GM12873 (cell line): ENCODE measurements around the gene SLC39A5.
A peak's percentile ranks its signal among the peaks of the same experiment; 100 is the strongest.

Experiments used
- CTCF ChIP-seq: IDR thresholded peaks from 2 replicates; pipeline ENCODE4 v1.5.1; 2012; ENCODE audit warnings: low read depth, mild to moderate bottlenecking, moderate library complexity, low read length, control low read depth; ENCODE audit not compliant: insufficient read depth; ENCODE audit errors: missing control alignments

The SLC39A5 gene

GRCh38 chr12:56204275-56204674 lies 25.6 kb upstream of the SLC39A5 start:
- no peak for TF ChIP-seq CTCF

- TF ChIP-seq CTCF: peak; percentile 40
Observed at GRCh38 chr12:56205445-56205844, 24.4 kb upstream of the SLC39A5 start.

- TF ChIP-seq CTCF: peak; percentile 74
Observed at GRCh38 chr12:56206452-56207166, 23.2 kb upstream of the SLC39A5 start.

DNA sequence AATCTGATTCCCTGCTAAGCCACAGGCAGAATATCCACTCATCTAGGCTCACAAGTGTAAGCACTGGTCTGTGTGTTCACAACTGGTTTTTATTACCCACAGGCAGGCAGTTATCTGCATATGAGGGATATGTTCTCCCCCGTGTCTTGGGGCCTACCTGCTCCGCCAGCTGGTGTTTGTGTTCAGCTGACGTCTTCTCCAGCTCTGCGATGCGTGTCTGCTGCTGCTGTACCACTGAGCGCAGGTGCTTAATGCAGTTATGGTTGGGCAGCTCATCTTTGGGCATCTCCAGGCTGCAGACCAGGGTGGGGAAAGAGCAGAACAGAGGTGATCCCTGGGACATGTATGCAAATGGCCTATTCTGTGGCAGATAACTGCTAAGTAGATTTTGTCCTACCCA lies 21.8 kb upstream of the SLC39A5 start:
- no peak for TF ChIP-seq CTCF

- no peak for TF ChIP-seq CTCF
Observed at GRCh38 chr12:56212361-56212760, 17.5 kb upstream of the SLC39A5 start.

DNA sequence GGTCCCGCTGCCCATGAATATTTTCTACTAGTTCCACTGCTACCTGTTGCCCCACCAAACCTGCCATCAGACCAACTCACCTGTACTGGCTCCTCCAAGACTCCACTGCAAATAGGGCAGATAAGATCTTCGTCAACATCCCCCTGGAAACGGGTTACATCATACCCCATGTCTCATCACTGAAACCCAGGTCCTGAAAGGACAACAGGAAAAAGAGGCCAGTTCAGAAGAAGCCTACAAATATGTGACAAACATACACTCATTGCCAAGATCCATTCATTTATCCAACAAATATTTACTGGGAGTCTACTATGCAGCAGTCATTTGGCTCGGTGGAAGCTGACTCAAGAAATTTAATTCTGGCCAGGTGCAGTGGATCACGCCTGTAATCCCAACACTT lies 16.0 kb upstream of the SLC39A5 start:
- TF ChIP-seq CTCF: no peak

DNA sequence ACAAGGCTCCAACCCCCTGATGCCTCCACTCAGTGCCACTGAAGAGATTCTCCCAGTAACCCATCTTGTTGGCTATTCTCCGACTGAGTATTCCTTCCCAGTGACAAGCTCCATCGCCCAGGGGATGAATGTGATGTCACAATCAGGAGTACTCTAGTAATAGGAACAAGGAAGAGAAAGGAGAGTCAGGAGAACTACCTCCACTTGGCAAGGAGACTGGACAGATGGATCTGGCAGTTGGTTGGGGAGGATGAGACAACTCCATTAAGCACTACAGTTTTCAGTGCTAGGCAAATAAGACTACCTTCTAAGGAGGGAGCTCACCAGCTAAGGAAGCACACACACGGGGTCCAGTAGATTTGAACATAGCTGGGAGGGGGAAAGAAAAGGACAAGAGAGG lies 13.4 kb upstream of the SLC39A5 start:
- no peak for TF ChIP-seq CTCF

DNA sequence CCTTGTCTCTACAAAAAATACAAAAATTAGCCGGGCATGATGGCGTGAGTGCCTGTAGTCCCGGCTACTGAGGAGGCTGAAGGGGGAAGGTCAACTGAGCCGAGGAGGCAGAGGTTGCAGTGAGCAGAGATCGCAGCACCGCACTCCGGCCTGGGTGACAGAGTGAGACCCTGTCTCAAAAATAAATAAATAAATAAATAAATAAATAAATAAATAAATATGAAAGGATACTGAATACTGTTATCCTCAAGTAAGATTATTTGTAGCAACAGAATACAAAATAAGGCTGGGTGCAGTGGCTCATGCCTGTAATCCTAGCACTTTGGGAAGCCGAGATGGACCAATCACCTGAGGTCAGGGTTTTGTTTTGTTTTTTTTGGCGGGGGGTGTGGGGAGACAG lies 10.0 kb upstream of the SLC39A5 start:
- no peak for TF ChIP-seq CTCF
